Thyroid gland (tissue), 4 donors: ENCODE measurements around the gene CHRNG. TPM values are rescaled to one million over a fixed set of nuclear protein-coding genes. Genes with fewer than 3 reads are reported as not detected.

Experiments used
- DNase-seq, 2 donors: peaks; one replicate each; pipeline ENCODE4 v3.0.0-alpha.2; 2019
- H3K27ac ChIP-seq, 3 donors: fragments of 200-600 bp; sonication (generic); 1 replicate in 2 of 3; 2 replicates in 1 of 3; pipeline ENCODE4 v1.5.1; 2016 to 2019; ENCODE audit warnings: mild to moderate bottlenecking in 1 of 3, moderate library complexity in 1 of 3
- H3K27me3 ChIP-seq: fragments of 200-600 bp; sonication (generic); one replicate; pipeline ENCODE4 v1.5.1; 2019
- H3K36me3 ChIP-seq, 2 donors: fragments of 200-600 bp; sonication (generic); one replicate each; pipeline ENCODE4 v1.5.1; 2016 to 2019
- H3K4me1 ChIP-seq, 2 donors: fragments of 200-600 bp; sonication (generic); one replicate each; pipeline ENCODE4 v1.5.1; 2017 to 2019
- H3K4me3 ChIP-seq, 3 donors: fragments of 200-600 bp; sonication (generic); replicated peaks in 1 of 3; 1 replicate in 2 of 3; 2 replicates in 1 of 3; pipeline ENCODE4 v1.5.1; 2016; ENCODE audit warnings: mild to moderate bottlenecking in 1 of 3
- H3K9me3 ChIP-seq: fragments of 200-600 bp; sonication (generic); one replicate; pipeline ENCODE4 v1.5.1; 2017
- POLR2A ChIP-seq, 2 donors: fragments of 450-650 bp; IDR thresholded peaks; one replicate each; pipeline ENCODE4 v1.6.1; 2017; ENCODE audit warnings: antibody characterized with exemption in 2 of 2, mild to moderate bottlenecking in 2 of 2, moderate library complexity in 1 of 2
- WGBS, 2 donors: methylation state at CpG; one replicate each; pipeline ENCODE4 v1.1.5; 2017; 5-methylcytosine and 5-hydroxymethylcytosine counted together
- intact Hi-C: fragments of 100-400 bp; cut with DNase I; formaldehyde crosslinking; loops from one replicate; pipeline ENCODE4 v1.15.1; 2023
- total RNA-seq, 4 donors: library from RNA; depleted of rRNA; stranded (reverse); fragments of >200 nt; gene quantifications; one replicate each; pipeline ENCODE4 v1.2.3, GENCODE V29; 2016
- TF ChIP-seq, protein P1 (sequence below), 6 experiments: fragments of 200-600 bp in 3 of 6; fragments of 450-650 bp in 3 of 6; sonication (generic) in 3 of 6; IDR thresholded peaks; one replicate each; pipeline ENCODE4 v1.5.1; 2016 to 2019; ENCODE audit warnings: antibody characterized with exemption in 6 of 6, mild to moderate bottlenecking in 2 of 6, inconsistent platforms in 1 of 6, moderate library complexity in 1 of 6

Gene CHRNG
- total RNA-seq, 4 donors from 2014 or later = not detected

DNA sequence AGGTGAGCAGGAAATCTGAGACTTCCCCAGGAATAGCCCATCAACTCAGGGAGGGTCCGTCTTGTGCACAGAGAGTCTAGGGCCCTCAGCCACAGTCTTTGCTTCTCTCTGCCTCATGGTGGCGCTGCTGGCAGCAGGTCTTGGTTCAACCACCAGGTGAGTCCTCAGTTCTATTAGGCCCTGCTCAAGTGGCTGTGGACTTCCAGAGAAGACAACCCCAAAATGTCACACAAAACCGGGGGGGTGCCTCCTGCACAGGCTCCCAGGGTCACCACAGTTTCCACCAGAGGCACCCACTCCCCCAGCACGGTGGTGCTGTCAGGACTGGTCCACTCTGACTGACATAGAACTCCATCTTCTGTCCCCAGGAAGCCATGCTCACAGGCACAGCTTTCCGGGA, 2.4 kb upstream of the CHRNG start:
- TF ChIP-seq, protein P1, sequence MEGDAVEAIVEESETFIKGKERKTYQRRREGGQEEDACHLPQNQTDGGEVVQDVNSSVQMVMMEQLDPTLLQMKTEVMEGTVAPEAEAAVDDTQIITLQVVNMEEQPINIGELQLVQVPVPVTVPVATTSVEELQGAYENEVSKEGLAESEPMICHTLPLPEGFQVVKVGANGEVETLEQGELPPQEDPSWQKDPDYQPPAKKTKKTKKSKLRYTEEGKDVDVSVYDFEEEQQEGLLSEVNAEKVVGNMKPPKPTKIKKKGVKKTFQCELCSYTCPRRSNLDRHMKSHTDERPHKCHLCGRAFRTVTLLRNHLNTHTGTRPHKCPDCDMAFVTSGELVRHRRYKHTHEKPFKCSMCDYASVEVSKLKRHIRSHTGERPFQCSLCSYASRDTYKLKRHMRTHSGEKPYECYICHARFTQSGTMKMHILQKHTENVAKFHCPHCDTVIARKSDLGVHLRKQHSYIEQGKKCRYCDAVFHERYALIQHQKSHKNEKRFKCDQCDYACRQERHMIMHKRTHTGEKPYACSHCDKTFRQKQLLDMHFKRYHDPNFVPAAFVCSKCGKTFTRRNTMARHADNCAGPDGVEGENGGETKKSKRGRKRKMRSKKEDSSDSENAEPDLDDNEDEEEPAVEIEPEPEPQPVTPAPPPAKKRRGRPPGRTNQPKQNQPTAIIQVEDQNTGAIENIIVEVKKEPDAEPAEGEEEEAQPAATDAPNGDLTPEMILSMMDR (IDR thresholded peaks at IDR 0.05) = peak in 1 of 6 experiments; percentile 18
- no peak for TF ChIP-seq POLR2A (IDR thresholded peaks at IDR 0.05)
- WGBS, 2 donors = 44 to 70% methylated on average over 3 to 4 of the region's 5 CpGs
- DNase-seq = no peak
- H3K9me3 ChIP-seq = no peaks in the 10 kb centered on the region
- H3K27me3 ChIP-seq = no peaks in the 10 kb centered on the region
- no peaks in the 10 kb centered on the region for H3K4me1 ChIP-seq
- intact Hi-C loops = no loop called here
- H3K4me3 ChIP-seq = no peak overlapping the region
- no peaks in the 10 kb centered on the region for H3K36me3 ChIP-seq
- H3K27ac ChIP-seq = no peak overlapping the region

GRCh38 chr2:232537499-232537898, 2.0 kb upstream of the CHRNG start:
- Histone ChIP-seq H3K27ac (no peak overlapping the region), H3K4me1 (no peaks in the 10 kb centered on the region), H3K9me3 (no peaks in the 10 kb centered on the region), H3K36me3 (no peaks in the 10 kb centered on the region), H3K4me3 (no peak overlapping the region), H3K27me3 (no peaks in the 10 kb centered on the region)
- DNase-seq = no peak
- TF ChIP-seq POLR2A (IDR thresholded peaks at IDR 0.05) = no peak
- TF ChIP-seq, protein P1 (IDR thresholded peaks at IDR 0.05) = no peak
- intact Hi-C loops = no loop called here
- WGBS, 2 donors = 82 to 88% methylated on average over 4 of the region's 4 CpGs

DNA sequence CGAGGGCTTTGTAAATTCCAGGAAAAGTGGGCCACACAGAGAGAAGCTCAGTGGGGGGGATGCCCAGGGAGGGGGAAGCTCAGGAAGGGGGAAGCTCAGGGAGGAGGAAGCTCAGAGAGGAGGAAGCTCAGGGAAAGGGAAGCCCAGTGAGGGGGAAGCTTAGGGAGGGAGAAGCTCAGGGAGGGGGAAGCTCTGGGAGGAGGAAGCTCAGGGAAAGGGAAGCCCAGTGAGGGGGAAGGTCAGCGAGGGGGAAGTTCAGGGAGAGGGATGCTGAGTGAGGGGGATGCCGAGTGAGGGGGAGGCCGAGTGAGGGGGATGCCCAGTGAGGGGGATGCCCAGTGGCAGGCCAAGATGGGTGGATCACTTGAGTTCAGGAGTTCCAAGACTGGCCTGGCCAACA, 821 bp upstream of the CHRNG start:
- Histone ChIP-seq H3K27ac (no peak overlapping the region), H3K4me1 (no peaks in the 10 kb centered on the region), H3K9me3 (no peaks in the 10 kb centered on the region), H3K36me3 (no peaks in the 10 kb centered on the region), H3K27me3 (no peaks in the 10 kb centered on the region), H3K4me3 (no peak overlapping the region)
- TF ChIP-seq POLR2A (IDR thresholded peaks at IDR 0.05) = no peak
- TF ChIP-seq, protein P1 (IDR thresholded peaks at IDR 0.05) = no peak
- intact Hi-C loops = no loop called here
- no peak for DNase-seq
- 24 to 30% methylated on average over 4 of the region's 4 CpGs for WGBS, 2 donors

DNA sequence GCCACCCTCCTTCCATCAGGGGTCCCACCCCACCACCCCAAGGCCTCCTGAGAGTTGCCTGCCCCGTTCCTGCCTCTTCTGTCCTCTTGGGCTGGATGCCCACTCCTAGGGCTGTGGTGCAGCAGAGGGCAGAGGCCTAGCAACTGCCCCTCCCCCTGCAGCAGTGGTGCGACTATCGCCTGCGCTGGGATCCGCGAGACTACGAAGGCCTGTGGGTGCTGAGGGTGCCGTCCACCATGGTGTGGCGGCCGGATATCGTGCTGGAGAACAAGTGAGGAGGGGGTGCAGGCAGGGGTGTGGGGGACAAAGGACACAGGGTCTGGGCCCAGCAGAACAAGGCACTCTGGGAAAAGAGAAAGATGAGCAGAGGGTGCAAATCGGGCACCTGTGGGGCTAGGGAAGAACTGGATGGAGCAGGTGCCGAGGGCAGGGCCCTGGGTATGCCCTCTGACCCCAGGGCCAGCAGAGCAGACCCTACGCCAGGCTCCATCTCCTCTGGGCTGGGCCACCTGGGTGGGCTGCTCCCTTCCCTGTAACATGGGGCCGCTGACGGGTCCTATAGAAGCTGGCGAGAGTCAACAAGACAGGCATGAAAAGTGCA, 1.0 kb downstream of the CHRNG start:
- WGBS, 2 donors = 79 to 84% methylated on average over 14 to 15 of the region's 17 CpGs
- no peaks in the 10 kb centered on the region for H3K27me3 ChIP-seq
- intact Hi-C loops = no loop called here
- no peak for DNase-seq
- H3K27ac ChIP-seq = no peak overlapping the region
- H3K4me1 ChIP-seq = no peaks in the 10 kb centered on the region
- TF ChIP-seq, protein P1 (IDR thresholded peaks at IDR 0.05) = no peak
- no peak for TF ChIP-seq POLR2A (IDR thresholded peaks at IDR 0.05)
- H3K9me3 ChIP-seq = no peaks in the 10 kb centered on the region
- no peak overlapping the region for H3K4me3 ChIP-seq
- no peaks in the 10 kb centered on the region for H3K36me3 ChIP-seq

- H3K27ac ChIP-seq = no peak overlapping the region
- no peaks in the 10 kb centered on the region for H3K36me3 ChIP-seq
- H3K27me3 ChIP-seq = no peaks in the 10 kb centered on the region
- no peak for TF ChIP-seq POLR2A (IDR thresholded peaks at IDR 0.05)
- TF ChIP-seq, protein P1 (IDR thresholded peaks at IDR 0.05) = no peak
- no peaks in the 10 kb centered on the region for H3K4me1 ChIP-seq
- no peak for DNase-seq
- no peak overlapping the region for H3K4me3 ChIP-seq
- no peaks in the 10 kb centered on the region for H3K9me3 ChIP-seq
- WGBS, 2 donors = 78 to 81% methylated on average over 13 to 18 of the region's 19 CpGs
- intact Hi-C loops = no loop called here
Observed at GRCh38 chr2:232541195-232541960, 1.9 kb downstream of the CHRNG start.
